NCI-H446 (cell line): ENCODE measurements around the gene WTIP.

ENCODE experiments used
- DNase-seq, 2 experiments: peaks; one replicate each; lab custom pipeline; 2025; lab: John Stamatoyannopoulos, UW

WTIP gene

GRCh38 chr19:34479396-34479795 is 2.2 kb upstream of the WTIP start:
- DNase-seq: no peak

GRCh38 chr19:34480491-34480890 is 1.1 kb upstream of the WTIP start:
- DNase-seq: no peak

GRCh38 chr19:34481861-34482379 is 362 bp downstream of the WTIP start:
- DNase-seq: no peak

- DNase-seq: no peak
These were observed 1.1 kb downstream of the WTIP start for GRCh38 chr19:34482380-34483250.

GRCh38 chr19:34484328-34484727 is 2.8 kb downstream of the WTIP start:
- DNase-seq: no peak

- DNase-seq: no peak
These were observed 4.3 kb downstream of the WTIP start for GRCh38 chr19:34485831-34486230.

GRCh38 chr19:34487651-34488051 is 6.1 kb downstream of the WTIP start:
- DNase-seq: no peak

GRCh38 chr19:34489175-34489574 is 7.6 kb downstream of the WTIP start:
- DNase-seq: no peak

- no peak for DNase-seq
These were observed 8.7 kb downstream of the WTIP start for GRCh38 chr19:34490141-34490766.

GRCh38 chr19:34493038-34493648 is 11.6 kb downstream of the WTIP start:
- DNase-seq: no peak

- no peak for DNase-seq
These were observed 12.1 kb downstream of the WTIP start for GRCh38 chr19:34493649-34494044.

GRCh38 chr19:34494601-34495000 is 13.0 kb downstream of the WTIP start:
- no peak for DNase-seq

- no peak for DNase-seq
These were observed 13.9 kb downstream of the WTIP start for GRCh38 chr19:34495416-34495815.

- no peak for DNase-seq
These were observed 15.7 kb downstream of the WTIP start for GRCh38 chr19:34497112-34497805.

- DNase-seq: no peak
These were observed 17.7 kb downstream of the WTIP start for GRCh38 chr19:34499155-34499834.

- no peak for DNase-seq
These were observed 19.1 kb downstream of the WTIP start for GRCh38 chr19:34500656-34501120.

- DNase-seq: peak; percentile 73 to 85
These were observed 20.1 kb downstream of the WTIP start for GRCh38 chr19:34501339-34502320.

- DNase-seq: no peak
These were observed 21.2 kb downstream of the WTIP start for GRCh38 chr19:34502582-34503411.

GRCh38 chr19:34503531-34504272 is 22.1 kb downstream of the WTIP start:
- no peak for DNase-seq
